ENCODE data around the gene NR2F1. TPM values are rescaled to one million over a fixed set of nuclear protein-coding genes. Genes with fewer than 3 reads are reported as not detected.

NR2F1 gene
- total RNA-seq, 1 experiment from 2014 or later: 76.3 TPM

DNA sequence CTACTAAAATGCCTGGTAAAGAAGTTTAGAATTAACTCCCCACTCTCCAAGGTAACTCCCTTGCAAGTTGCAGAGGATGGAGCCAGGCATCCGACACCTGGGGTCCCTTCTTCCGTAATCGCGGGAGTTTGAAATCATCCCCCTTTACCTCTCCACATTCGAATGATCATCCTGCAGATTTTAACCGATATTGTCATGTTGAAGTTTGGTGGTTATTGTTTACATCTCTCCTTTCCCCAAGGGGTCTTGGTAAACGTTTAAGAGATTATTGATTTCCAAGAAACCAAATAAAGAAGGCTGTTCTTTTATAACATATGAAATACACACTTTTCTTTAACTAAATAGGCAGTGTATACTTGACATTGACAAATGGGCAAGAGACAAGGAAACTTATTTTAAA is 26.7 kb downstream of the NR2F1 start:
- no peak overlapping the region for H3K4me3 ChIP-seq
- no peaks in the 10 kb centered on the region for H3K9me3 ChIP-seq
- peaks cover 36% of the 10 kb centered on the region for H3K27me3 ChIP-seq

DNA sequence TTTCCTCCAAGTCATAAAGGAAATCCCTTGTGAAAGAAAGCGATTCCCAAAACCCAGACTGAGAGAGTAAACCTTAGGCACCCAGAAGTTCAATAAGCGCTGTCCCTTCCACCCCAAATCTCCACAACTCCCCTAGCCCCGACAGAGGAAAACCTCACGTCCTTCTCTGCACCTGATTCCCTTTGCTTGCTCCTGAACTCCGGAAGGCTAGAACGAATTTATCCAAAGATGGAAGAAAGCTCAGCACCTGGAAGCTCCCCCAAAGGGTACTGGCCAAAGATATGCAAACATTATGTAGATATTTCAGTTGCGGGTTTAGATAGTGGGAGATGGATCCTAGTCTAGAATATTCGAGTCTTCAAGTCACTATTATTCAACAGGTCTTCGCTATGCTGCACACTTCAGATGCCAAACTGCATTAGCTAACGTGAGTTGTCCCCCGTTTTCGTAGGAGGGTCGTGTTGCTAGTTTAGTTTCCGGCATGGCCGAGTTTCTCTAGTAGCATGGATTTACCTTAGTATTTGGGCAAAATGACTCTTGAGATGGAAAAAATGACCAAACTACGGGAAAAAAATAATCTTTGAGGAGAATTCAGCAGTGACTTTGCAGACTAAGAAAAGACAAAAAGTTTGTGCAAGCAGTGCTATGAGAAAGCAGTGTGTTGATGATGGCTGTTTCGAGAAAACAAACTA is 27.7 kb downstream of the NR2F1 start:
- Histone ChIP-seq H3K36me3 (no peaks in the 10 kb centered on the region), H3K4me3 (no peak overlapping the region), H3K27me3 (peaks cover 36% of the 10 kb centered on the region), H3K9me3 (no peaks in the 10 kb centered on the region)
- no peak for DNase-seq

More for the DNA sequence above, 26.7 kb downstream of the NR2F1 start:
- no peak for DNase-seq
- H3K36me3 ChIP-seq: no peaks in the 10 kb centered on the region

DNA sequence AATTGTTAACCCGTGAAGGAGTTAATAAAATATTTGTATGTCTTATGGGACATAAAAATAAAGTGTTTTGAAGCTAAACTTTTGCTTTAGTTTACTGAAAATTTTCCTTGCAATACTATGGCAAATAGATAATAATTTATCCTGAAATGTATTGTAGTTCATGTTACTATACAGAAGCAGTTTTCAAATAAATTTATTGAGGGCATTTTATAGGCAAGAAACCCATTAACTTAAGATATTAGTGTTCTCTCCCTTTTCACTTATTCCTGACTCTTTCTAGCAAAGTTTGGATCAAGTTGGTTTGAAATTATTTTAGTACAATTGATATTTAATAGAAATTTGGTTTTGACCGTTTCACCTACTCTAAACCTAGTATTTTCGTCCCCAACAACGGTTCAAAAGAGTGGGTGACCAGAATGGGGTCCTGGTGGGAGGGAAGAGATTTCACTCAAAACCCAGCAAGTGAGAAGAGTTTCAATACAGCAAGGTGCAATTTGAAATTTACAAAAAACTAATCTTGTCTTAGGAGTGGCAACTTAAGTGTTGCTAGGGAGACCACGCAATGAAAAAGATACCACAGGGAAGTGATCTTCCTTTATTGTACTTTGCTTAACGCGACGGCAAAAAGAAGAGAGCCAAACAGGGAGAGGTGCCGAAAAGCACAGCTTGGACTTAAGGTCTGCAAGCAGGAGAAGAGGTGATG is 28.4 kb downstream of the NR2F1 start:
- DNase-seq: no peak
- H3K27me3 ChIP-seq: peaks cover 36% of the 10 kb centered on the region
- H3K4me3 ChIP-seq: peak overlapping the region; percentile 14; the same call in 1 of the 2 replicates
- no peaks in the 10 kb centered on the region for H3K36me3 ChIP-seq
- no peaks in the 10 kb centered on the region for H3K9me3 ChIP-seq

DNA sequence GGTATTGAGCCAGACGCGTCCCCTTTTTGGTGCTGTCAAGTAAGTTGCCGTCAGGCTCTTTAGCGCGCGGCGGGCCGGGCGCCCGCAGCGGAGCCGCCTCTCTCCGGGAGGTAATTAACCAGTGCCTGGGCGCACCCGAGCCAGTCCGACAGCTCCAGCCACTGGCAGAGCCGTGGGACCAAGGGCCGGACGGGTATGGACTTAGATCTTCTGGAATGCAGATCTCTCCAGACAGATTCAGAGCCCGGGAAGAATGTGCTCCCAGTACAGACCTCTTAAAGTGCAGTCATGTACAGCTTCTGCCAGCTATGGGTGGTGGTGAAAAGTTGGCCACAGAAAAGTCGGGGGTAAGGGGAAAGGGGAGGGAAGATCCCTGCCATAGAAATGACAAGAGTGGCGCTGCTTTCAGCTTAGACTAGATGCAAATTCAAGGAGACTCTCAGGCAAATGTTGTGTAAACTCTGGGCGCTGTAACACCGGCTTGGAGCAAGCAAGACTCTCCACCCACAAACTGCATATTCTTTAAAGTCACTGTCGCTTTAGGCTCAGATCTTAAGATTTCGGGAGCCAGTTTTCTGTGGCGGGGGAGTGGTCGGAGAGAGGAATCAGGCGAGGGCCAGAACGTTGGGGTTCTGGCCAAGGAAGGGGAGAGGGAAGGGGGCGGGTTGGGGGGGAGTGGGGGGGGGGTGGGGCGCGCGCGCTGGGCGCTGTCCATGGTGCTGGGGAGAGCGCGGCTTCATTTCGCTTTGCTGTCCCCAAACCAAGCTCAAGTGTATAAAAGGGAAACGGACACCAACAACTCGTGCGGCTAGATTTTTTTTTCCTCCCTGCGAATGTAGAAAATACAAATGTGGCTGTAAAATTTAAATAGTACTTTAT is 29.2 kb downstream of the NR2F1 start:
- DNase-seq: peak; percentile 64
- Histone ChIP-seq H3K9me3 (no peaks in the 10 kb centered on the region), H3K36me3 (no peaks in the 10 kb centered on the region), H3K4me3 (peak overlapping the region; percentile 14), H3K27me3 (peaks cover 36% of the 10 kb centered on the region)

DNA sequence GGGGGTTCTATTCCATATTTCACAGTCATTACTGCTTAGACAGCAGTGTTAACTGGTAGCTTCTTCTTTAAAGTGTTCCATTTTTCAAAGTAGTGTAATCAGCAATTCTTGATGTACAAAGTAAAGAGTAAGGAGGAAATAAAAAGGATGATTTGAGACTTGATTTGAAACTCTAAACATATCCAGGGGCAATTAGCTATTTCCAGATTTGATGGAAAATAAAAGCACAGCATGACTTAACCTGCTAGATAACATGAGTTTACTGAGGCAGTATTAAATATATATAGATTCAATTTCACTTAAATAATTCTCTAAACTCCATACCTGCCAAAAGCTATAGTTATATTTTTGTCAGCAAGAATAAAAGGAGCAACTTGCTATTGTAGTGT is 29.8 kb downstream of the NR2F1 start:
- H3K4me3 ChIP-seq: peak overlapping the region; percentile 11; the same call in 1 of the 2 replicates
- DNase-seq: no peak
- no peaks in the 10 kb centered on the region for H3K9me3 ChIP-seq
- no peaks in the 10 kb centered on the region for H3K36me3 ChIP-seq
- peaks cover 36% of the 10 kb centered on the region for H3K27me3 ChIP-seq

DNA sequence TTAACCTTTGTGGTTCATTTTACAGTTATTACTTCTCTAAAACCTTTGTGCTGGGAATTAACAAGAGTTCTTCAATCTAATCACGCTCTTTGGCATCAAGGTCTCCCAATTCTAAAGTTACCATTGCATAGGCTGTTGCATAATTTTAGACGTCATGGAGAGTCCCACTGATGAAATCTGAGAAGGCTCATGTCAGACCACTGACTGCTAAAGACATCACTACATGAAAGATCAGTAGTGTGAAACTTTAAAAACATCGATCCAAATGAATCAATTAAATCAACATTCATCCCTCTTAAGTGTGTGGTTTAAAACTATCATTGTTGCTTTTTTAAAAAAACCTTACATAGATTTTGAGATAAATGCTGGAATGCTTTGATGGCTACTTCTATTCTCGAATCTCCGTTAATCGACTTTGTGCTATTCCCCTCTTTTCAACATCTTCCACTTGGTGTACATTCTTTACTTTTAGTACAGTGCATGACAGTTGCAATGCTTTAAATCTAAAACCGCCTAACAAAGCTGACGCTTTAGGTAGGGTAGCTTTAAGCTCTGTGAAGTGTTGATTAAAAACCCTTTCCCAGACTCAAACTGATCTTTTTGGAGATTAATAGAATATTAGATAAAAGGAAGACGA is 33.6 kb downstream of the NR2F1 start:
- H3K9me3 ChIP-seq: no peaks in the 10 kb centered on the region
- H3K36me3 ChIP-seq: no peaks in the 10 kb centered on the region
- DNase-seq: no peak
- no peak overlapping the region for H3K4me3 ChIP-seq
- H3K27me3 ChIP-seq: peaks cover 11% of the 10 kb centered on the region

DNA sequence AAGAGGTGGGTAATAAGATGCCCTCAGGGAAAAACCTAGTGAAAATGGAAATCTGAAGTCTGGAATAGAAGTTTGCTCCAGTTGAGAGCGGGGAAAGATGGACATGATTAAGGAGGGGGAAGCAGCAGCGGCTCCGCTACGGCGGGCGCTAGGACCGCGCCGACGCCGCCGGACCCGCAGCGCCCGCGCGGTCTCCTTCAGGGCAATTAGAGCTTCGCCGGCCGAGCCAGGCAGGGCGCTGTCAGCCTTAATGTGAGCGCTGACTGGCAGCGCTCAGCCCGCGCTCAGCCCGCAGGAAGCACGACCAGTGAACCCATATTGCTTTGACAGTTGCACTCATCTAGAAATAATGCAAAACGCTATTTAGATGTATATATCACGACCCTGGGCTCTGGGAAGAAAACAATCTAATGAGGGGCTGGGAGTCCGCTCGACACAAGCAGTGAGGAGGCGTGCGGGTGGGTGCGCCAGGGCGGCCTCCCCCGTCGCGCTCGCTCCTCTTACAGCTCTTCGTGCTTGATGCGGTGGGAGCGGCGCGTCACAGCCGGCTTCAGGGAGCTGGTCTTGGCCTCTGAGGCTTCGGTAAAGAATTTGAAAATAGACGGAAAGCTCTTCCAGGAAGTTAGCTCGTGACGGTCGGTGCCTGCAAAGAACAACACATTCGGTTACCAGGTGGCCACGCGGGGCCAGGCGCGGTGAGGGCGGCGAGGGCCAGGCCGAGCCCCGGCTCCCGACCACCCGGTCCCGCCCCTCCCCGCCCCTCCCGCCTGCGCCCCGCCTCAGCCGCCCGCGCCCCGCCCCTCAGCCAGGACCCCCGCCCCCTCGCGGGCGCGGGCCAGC is 37.7 kb downstream of the NR2F1 start:
- peak; percentile 88 for DNase-seq
- no peaks in the 10 kb centered on the region for H3K36me3 ChIP-seq
- no peaks in the 10 kb centered on the region for H3K9me3 ChIP-seq
- no peaks in the 10 kb centered on the region for H3K27me3 ChIP-seq
- peak overlapping the region; percentile 62 for H3K4me3 ChIP-seq

DNA sequence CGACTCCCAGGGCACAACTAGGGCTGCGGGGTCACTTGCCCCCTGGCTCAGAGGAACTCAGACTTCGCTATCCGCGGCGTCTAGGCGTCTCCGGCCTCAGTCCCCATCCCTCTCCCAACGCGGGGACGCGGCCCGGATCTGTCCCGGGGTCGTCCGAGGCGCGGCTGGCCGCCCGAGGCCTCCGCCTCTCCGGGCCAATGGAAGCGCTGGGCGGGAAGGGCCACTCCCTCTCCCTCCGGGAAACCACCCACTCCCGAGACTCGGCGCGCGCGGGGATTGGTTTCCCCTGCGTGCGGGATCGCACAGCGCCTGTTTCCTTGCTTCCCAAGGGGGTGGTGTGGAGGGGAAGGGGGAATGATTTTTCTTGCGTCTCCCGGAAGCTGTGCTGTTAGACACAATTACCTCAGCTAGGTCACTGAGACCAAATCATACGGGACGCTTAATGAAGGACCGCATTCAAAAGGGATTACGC is 38.3 kb downstream of the NR2F1 start:
- Histone ChIP-seq H3K27me3 (no peaks in the 10 kb centered on the region), H3K4me3 (peak overlapping the region; percentile 62), H3K9me3 (no peaks in the 10 kb centered on the region), H3K36me3 (no peaks in the 10 kb centered on the region)
- DNase-seq: peak; percentile 91

DNA sequence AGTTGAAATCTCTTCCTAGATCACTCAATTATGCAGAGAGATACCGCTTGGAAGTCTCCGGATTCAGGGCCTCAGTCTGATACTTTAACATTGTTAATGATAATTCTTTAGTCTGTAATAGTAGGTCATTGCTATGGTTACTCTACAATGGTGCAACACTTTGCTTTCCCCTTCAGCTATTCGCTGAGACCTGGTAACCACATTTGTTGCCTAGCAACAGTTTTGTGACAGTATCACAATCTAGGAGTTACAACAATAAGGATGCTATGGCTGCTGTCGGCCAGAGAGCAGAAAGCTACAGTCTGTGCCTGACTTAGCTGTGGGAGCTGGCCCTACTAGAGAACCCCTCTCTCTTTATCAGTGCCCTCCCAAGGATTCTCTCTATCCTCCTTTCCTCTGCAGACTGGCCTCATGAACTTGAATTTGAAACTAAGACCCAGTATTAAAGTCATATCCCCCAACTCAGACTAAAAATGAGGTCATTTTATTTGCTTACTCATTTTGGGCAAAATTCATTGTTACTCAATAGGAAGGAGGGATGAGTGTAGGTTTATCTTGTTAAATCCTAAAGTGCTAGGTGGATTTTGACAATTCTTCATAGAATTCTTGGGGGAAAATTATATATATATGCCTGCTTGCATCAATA is 39.3 kb downstream of the NR2F1 start:
- no peaks in the 10 kb centered on the region for H3K27me3 ChIP-seq
- H3K9me3 ChIP-seq: no peaks in the 10 kb centered on the region
- no peaks in the 10 kb centered on the region for H3K36me3 ChIP-seq
- no peak overlapping the region for H3K4me3 ChIP-seq
- no peak for DNase-seq

DNA sequence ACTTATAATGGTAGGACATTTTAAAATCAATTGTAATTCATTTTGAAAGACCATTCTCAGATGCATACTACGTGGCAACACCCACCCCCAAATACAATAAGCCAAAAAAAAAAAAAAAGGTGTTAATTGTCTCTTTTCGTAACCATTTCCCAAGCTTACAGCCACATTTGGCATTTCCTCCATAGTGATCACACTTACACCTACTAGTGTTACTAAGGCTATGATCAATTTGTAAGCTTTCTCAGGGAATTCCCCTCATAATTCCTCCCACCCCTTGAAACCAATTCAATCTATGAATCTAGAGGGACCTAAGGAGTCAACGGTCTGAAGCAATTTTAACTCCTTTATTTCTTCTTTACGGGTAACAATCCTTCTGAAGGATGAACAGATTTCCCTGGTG is 40.1 kb downstream of the NR2F1 start:
- DNase-seq: no peak
- H3K36me3 ChIP-seq: no peaks in the 10 kb centered on the region
- no peaks in the 10 kb centered on the region for H3K9me3 ChIP-seq
- no peak overlapping the region for H3K4me3 ChIP-seq
- H3K27me3 ChIP-seq: no peaks in the 10 kb centered on the region

DNA sequence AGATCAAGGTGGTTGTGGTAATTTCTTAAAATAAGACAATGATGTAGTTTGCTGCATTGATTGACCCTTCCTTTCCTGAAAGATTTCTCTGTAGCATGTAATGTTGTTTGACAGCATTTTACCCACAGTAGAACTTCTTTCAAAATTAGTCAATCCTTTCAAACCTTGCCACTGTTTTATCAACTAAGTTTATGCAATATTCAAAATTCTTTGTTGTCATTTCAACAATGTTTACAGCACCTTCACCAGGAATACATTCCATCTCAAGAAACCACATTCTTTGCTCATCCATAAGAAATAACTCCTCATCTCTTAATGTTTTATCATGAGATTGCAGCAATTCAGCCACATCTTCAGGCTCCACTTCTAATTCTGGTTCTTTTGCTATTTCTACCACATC is 43.8 kb downstream of the NR2F1 start:
- Histone ChIP-seq H3K9me3 (no peaks in the 10 kb centered on the region), H3K4me3 (no peak overlapping the region), H3K27me3 (no peaks in the 10 kb centered on the region), H3K36me3 (no peaks in the 10 kb centered on the region)
- no peak for DNase-seq

DNA sequence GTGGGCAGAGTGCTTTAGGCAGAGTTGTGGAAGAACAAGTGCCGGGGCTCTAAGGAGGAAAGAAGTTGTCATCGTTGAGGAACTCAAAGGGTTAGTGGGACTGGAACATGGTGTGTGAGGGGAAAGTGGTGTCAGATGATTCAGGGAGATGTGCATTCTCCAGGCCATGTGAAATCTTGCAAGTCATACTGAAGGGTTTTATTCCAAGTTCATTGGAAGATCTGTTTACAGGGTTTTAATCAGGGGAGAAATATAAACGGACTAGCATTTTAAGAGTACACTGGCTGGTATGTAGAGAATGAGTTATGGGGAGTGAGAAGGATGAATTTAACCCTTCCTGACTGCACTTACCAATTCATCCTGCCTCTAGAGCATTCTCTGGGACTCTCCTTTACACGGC is 49.3 kb downstream of the NR2F1 start:
- Histone ChIP-seq H3K9me3 (no peaks in the 10 kb centered on the region), H3K4me3 (no peak overlapping the region), H3K27me3 (no peaks in the 10 kb centered on the region), H3K36me3 (no peaks in the 10 kb centered on the region)
- no peak for DNase-seq

DNA sequence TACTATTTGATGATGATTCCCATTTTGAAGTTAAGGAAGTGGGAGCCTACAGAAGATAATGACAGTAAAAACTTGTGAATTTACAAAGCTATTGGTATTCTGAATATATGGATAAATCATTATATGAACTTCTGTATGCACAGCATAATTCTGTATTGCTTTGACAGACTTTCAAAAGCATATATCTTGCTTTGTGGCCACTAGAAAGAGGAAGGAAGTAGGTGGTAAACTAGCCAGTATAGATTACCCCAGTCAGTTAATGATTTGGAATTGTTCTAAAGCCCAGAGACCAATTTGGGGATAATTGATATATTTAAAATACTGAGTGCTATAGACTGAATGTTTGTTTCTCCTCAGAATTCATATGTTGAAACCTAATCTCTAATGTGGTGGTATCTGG is 53.0 kb downstream of the NR2F1 start:
- no peak for DNase-seq
- H3K4me3 ChIP-seq: no peak overlapping the region
- H3K9me3 ChIP-seq: no peaks in the 10 kb centered on the region
- no peaks in the 10 kb centered on the region for H3K27me3 ChIP-seq
- H3K36me3 ChIP-seq: no peaks in the 10 kb centered on the region

DNA sequence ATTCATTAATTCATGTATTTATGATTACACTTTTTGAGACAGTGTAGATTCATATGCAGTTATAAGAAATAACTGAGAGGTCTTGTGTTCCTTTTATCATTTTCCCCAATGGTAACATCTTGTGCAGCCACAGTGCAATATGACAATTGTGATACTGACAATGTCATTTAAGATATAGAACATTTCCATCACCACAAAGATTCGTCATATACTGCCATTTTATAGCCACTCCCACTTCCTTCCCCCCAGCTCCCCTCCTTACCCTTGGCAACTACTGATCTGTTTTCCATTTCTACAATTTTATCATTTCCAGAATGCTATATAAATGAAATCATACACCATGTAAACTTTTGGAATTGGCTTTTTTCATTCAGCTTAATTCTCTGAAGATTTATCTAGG is 53.8 kb downstream of the NR2F1 start:
- Histone ChIP-seq H3K4me3 (no peak overlapping the region), H3K9me3 (no peaks in the 10 kb centered on the region), H3K27me3 (no peaks in the 10 kb centered on the region), H3K36me3 (no peaks in the 10 kb centered on the region)
- no peak for DNase-seq

DNA sequence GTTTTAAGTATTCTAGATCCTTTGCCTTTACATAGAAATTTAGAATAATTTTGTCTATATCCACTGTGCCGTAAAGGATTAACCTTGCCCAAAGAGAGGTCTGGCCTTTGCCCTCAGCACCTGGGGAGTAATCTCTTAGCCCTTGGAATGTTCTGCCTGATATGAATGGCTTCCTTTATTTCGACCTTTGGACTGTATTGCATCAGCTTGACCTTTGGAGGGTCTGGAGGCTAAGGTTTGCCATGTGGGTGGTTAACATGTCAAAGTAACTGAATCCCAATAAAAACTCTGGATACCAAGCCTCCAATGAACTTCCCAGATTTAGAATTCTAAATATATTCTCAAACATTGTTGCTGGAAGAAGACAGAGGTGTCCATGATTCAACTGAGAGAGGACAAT is 54.7 kb downstream of the NR2F1 start:
- no peaks in the 10 kb centered on the region for H3K36me3 ChIP-seq
- DNase-seq: no peak
- no peak overlapping the region for H3K4me3 ChIP-seq
- H3K9me3 ChIP-seq: no peaks in the 10 kb centered on the region
- H3K27me3 ChIP-seq: no peaks in the 10 kb centered on the region

DNA sequence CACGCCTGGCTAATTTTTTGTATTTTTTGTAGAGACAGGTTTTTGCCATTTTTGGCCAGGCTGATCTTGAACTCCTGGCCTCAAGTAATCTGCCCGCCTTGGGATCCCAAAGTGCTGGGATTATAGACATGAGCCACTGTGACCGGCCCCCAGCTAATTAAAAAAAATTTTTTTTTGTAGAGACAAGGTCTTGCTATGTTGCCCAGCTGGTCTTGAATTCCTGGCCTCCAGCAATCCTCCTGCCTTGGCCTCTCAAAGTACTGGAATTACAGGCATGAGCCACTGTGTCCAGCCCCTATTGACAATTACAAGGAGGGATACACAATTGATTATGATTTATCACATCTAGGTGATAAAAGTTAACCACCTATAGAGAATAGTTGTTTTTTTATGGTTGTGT is 59.5 kb downstream of the NR2F1 start:
- no peak for DNase-seq
- Histone ChIP-seq H3K9me3 (no peaks in the 10 kb centered on the region), H3K36me3 (no peaks in the 10 kb centered on the region), H3K4me3 (no peak overlapping the region), H3K27me3 (no peaks in the 10 kb centered on the region)
